Posterior vena cava (tissue), 2 donors: ENCODE measurements around the gene EMC10. TPM values are rescaled to one million over a fixed set of nuclear protein-coding genes. Genes with fewer than 3 reads are reported as not detected.
A peak's percentile ranks its signal among the peaks of the same experiment; 100 is the strongest.
"Not testable (repeated sequence)": the region's sequence is repeated elsewhere in the genome, so short reads cannot be mapped to it uniquely, and the experiment has no call there.

Source experiments
- DNase-seq: peaks from one replicate; pipeline ENCODE4 v3.0.0-alpha.2; 2020; ENCODE audit warnings: low spot score
- intact Hi-C, 2 donors: fragments of 100-400 bp; cut with DNase I; formaldehyde crosslinking; loops; one replicate each; pipeline versions ENCODE4 v1.14.1 to v1.14.2; 2022 to 2023
- long read RNA-seq, 2 donors: library from polyadenylated mRNA; unstranded; transcript quantifications; one replicate each; pipeline ENCODE4 v2.0.0, GENCODE V29; 2020 to 2021
- total RNA-seq, 2 donors: library from RNA; stranded (reverse); fragmentation: NEBNext Ultra II Directional; extraction: Animal tissue kit (Norgen Biotek cat#: 25700); gene quantifications; one replicate each; pipeline ENCODE4 v1.2.1, GENCODE V29; 2021
- donor health status: DM: yes; HTN: yes; CAD: no.
- donor health status: DM: yes; HTN: yes; CAD: no.

EMC10 gene
- 10 to 100 TPM; 60.2 to 87.6 TPM for total RNA-seq
- long read RNA-seq, donor 1, full-length matches to known transcripts, result 2 of 15 reads
- long read RNA-seq, donor 1, partial matches to known transcripts, result 1 of 15 reads
- long read RNA-seq, donor 1, other reads (novel, unspliced or antisense), result 12 of 15 reads
- long read RNA-seq, donor 2, full-length matches to known transcripts, result 6 of 26 reads
- long read RNA-seq, donor 2, partial matches to known transcripts, result 0 of 26 reads
- long read RNA-seq, donor 2, other reads (novel, unspliced or antisense), result 20 of 26 reads

DNA sequence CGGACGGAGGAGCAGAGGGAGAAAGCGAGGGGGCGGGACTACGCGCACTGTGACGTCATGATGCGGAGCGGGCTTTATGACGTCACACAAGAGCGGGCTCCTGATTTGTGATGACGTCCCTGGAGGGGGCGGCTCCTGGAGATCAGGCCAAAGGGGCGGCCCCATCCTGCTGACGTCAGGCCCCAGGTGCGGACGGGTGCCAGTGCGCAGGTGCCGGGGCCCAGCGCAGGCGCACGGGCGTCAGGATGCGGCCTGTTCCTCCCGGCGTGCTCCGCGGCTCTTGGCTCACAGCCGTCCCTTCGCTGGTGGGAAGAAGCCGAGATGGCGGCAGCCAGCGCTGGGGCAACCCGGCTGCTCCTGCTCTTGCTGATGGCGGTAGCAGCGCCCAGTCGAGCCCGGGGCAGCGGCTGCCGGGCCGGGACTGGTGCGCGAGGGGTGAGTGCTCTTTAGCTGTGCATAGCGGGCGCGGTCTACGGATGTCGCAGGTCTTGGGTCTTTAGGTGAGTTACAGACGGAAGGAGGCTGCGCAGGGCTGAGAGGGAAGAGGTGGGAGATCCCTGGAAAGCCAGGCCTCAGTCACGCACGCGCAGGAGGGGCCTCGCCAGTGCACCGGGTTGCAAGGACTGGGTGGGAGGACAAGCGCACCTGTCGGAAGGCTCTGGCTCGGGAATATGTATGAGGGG, at the start of gene EMC10, which contains the start of gene GARIN5A:
Gene EMC10 (plus strand): TSS at position 284 of the 683 bp plus-strand sequence. CDS start 38 bp downstream, at position 322.
Gene GARIN5A (minus strand): TSS at position 625 of the 683 bp plus-strand sequence. CDS start 460 bp downstream, at position 165.
- intact Hi-C loops, result no loop called here
- peak; percentile 97 for DNase-seq

DNA sequence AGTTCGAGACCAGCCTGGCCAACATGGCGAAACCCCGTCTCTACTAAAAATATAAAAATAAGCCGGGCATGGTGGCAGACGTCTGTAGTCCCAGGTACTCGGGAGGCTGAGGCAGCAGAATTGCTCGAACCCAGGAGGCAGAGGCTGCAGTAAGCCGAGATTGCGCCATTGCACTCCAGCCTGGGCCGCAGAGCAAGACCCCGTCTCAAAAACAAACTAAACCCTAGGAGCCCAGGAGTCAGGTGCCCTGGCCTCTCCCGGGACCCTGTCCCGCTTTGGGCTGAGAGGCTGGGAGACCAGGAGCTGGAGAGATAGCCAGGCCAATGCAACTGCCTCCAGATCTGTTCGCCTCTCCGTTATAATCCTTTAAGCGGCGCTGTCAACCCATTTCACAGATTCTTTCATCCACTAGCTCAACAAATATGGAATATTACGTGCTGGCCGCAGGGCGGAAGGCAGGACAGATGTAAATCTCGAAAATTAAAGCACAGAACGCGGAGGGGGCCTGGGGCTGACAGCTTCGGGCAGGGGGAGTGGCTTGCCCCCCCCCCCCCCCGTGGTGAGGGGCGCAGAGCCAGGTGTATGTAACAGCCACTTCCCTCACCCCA, 48.9 kb upstream of the EMC10 start:
- no peak for DNase-seq
- intact Hi-C loops, result no loop called here

DNA sequence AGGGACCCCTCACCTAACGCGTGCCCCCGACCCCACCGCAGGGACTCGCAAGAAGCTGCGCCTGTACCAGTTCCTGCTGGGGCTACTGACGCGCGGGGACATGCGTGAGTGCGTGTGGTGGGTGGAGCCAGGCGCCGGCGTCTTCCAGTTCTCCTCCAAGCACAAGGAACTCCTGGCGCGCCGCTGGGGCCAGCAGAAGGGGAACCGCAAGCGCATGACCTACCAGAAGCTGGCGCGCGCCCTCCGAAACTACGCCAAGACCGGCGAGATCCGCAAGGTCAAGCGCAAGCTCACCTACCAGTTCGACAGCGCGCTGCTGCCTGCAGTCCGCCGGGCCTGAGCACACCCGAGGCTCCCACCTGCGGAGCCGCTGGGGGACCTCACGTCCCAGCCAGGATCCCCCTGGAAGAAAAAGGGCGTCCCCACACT, 48.3 kb upstream of the EMC10 start:
- peak; percentile 98 for DNase-seq
- intact Hi-C loops, result no loop called here

DNA sequence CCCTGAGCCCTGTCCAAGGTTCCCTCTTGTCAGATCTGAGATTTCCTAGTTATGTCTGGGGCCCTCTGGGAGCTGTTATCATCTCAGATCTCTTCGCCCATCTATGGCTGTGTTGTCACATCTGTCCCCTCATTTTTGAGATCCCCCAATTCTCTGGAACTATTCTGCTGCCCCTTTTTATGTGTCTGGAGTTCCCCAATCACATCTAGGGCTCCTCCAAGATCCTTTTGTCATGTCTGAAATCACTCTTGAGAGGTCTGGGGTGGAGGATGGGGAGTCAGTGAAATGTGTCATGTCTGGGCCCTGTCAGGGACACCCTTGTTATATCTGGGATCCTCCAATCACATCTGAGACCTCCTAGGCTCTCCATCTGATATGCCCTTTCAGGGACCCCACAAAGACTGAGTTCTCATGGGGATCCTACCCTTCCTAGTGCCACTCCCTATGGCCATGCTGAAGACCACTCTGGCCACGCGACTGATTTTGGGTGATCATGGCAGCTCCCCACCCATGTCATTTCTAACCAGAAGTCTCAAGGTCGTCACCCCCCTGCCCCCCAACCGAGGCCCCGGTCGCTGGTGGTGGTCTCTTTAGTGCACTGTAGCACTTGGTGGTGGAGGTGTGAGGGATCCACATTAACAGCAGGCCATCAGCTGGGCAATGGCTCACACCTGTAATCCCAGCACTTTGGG, 47.4 kb upstream of the EMC10 start:
- intact Hi-C loops, result no loop called here
- DNase-seq, result no peak

DNA sequence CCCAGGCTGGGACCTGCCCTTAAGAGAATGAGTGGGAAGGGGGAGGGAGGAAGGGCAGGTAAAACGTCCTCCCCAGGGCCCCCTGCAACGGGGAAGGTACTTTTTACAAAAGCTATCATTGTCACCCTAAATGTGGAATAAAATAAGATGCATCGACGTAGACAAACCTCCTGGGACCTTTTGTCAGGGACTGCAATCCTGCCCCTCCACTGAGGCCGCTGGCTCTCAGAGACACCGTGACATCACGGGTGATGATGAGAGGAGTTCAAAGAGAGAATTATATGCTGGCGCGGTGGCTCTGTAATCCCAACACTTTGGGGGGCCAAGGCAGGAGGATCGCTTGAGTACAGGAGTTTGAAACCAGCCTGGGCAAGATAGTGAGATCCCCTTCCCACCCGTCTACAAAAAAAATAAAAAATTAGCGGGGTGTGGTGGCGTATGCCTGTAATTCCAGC, 45.4 kb upstream of the EMC10 start:
- no peak for DNase-seq
- intact Hi-C loops, result no loop called here

DNA sequence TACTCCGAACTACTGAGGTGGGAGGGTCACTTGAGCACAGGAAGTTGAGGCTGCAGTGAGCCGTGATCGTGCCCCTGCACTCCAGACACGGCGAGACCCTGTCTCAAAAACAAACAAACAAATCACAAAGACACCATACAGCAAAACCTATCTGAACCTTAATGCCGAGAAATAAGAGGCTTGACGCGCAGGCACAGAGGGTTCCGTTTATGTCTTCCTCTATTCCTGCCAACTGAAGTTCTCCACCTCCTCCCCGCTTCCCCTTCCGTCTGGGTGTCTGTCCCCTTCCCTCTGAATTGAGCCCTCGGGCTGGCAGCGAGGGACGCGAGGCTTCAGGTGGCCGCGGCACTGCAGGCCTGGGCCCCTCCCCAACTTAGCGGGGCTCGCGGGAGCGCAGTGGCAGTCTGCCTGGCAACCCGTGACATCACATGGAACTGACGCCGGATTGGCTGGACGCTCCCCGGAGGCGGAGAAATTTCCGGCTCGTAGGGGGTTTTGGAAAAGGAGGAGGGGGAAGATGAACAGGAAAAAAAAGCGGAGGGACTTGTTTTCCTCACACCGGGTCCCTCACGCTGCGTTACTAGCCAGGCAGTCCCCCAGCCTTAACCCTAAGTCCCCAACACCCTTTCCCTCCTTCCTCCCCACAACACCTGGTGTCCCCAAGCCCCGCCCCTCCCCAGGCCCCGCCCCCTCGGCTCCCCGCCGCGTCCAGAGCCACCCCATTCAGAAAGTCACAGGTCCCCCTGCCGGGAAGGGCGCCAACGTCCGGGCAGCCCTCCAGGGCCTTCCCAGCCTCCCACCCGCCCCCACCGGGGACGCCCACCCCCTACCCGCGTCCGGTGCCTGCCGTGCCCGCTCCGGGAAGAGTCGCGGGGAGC, 44.7 kb upstream of the EMC10 start:
- intact Hi-C loops, result no loop called here

DNA sequence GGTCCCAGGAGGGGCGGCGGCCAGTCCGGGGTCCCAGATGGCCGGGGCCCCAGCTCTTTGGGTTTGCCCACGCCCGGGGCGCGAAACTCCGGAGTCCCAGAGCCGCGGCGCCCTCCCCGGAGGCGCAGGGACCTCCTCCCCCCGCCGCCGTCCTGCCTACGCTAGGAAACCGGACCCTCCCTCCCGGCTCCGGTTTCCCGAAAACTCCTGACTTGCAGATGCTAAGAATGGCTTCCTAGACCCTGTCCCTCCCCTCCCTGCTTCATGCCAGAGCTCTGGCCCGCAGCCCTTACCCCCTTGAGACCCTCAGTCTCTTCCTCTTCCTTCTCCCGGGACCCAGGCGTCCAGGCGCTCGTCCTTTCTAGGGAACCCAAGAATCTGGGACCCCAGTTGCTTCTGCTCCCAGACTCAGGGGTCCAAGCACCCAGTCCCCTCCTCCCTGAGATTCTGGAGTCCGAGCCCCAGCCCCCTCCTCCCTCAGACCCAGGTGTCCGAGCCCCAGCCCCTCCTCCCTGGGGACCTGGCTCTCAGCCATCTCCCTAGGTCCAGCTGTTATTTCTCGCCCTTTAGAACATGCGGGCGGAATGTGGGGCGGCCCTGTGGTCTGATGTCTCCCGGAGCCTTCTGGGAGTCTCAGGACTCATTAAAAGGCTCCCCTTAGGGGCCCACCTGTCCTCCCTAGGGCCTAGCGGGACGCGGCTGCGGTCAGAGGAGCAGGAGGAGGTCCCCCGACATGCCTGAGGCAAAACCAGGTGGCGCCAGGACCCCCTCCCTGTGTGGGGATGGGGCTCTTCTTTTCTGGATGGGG, 43.9 kb upstream of the EMC10 start, which contains the start of gene MYBPC2:
Gene MYBPC2 (plus strand): TSS at position 672 of the 808 bp plus-strand sequence. CDS start 62 bp downstream, at position 734.
- intact Hi-C loops, result no loop called here
- DNase-seq, result no peak

More for the DNA sequence above, 44.7 kb upstream of the EMC10 start:
- DNase-seq, result peak; percentile 95

DNA sequence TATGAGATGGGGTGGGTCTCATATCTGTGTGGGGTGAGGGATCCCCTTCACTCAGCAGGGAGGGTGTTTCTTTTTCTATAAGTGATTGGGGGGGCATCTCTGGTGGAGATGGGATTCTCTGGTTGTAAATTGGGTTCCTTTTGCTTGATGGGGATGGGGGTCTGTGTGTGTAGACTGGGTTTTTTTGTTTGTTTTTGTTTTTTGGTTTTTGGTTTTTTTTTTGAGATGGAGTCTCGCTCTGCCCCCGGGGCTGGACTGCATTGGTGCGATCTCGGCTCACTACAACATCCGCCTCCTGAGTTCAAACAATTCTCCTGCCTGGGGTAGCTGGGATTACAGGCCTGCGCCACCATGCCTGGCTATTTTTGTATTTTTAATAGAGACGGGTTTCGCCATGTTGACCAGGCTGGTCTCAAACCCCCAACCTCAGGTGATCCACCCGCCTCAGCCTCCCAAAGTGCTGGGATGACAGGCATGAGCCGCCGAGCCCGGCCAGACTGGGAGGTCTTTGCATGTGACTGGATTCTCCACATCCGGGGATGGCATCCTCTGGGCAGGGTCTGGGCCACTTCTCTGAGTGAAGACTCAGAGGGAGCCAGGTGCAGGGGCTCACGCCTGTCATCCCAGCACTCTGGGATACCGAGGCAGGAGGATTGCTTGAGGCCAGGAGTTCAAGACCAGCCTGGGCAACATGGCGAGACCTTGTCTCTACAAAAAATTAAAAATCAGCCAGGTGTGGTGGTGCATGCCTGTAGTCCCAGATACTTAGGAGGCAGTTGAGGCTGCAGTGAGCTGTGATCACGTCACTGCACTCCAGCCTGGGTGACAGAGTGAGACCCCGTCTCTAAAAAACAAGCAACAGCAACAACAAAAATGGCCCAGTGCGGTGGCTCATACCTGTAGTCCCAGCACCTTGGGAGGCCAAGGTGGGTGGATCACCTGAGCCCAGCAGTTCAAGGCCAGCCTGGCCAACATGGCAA, 42.8 kb upstream of the EMC10 start:
- intact Hi-C loops, result no loop called here

DNA sequence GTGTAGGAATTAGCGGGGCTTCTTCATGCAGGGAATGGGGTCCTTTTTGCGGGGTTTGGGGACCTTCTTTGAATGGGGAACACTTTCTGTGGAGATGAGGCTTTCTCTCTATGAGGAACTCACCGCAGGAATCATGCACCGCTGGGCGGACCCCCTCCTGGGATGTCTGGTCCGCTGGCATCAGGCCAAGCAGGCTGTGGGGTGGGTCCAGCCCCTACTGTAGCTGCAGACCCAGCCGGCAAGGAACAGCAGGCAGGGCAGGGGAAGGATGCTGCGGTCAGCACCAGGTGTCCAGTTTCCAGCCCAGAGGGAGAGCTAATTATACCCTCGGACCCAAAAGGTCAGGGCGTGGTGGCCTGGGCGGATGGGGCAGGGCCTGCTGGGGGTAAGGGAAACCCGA, 41.8 kb upstream of the EMC10 start:
- DNase-seq, result no peak

More for the DNA sequence above, 42.8 kb upstream of the EMC10 start:
- DNase-seq, result no peak

DNA sequence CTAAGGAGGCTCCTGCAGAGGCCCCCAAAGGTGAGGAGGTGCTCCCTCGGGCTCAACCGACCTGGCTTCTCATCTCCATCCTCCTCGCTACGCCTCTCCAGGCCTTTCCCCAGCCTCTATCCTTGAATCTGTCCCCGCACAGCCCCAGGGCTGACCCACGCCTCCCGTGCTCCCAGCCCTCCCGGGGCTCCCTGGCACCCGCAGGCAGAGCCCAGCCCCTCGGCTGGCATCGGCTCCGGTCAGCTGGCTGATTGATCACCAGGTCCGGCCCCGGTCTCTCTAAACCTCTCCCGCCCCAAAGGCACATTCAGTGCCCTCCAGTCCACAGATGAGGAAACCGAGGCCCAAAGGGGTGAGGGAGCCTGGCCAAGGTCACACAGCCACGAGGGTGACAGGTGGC, 41.1 kb upstream of the EMC10 start:
- no peak for DNase-seq
- intact Hi-C loops, result no loop called here

More for the DNA sequence above, 41.8 kb upstream of the EMC10 start:
- intact Hi-C loops, result no loop called here

DNA sequence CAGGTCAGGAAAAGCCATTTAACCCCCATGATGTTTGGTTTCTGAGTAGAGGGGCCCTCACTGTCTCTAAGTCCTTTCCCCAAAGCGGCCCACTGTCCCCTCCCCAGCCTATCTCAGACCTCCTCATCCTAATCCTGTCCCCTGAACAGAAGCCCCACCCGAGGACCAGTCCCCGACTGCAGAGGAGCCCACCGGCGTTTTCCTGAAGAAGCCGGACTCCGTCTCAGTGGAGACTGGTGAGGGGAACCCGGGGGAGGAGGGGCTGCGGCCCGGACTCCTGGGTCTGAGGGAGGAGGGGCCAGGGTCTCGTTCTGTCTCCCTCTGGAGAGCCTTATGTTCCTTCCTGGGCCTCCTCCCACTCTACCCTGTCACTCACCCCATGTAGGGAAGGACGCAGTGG, 40.7 kb upstream of the EMC10 start:
- intact Hi-C loops, result no loop called here
- no peak for DNase-seq

DNA sequence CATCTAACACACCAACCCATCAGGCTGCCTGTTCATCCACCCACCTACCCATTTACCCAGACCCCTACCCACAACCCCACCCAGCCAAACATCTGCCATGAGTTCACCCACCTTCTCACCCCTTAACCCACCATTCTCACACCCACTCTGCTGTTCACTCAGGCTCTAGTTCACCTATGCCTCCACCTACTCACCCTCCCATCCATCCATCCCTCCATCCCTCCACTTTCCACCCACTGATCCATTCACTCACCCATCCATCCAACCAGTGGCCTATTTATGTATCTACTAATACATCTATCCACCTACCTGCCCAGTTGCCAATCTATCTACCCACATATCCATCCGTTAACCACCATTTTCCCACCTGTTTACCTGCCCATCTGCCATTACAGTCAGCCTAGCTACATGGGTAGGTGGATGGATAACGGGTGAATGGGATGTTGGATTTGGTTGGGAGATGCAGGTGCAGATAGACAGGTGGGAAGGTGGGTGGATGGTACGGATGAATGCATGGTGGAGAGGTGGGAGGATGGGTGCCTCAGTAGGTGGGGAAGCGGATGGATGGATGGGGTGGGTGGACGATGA, 38.4 kb upstream of the EMC10 start:
- intact Hi-C loops, result no loop called here
- DNase-seq, result no peak

DNA sequence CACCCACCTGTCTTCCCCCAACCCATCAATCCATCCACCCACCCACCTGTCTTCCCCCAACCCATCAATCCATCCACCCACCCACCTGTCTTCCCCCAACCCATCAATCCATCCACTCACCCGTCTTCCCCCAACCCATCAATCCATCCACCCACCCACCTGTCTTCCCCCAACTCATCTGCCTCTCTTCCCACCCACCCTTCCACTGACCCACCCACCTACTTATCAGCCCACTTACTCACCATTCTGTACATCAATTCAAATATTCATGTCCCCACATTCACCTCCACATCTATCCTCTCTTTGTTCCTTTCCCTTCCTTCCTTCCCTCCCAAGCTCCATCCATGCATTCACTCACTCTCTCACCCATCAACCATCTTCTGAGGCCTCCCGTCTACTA, 37.2 kb upstream of the EMC10 start:
- intact Hi-C loops, DNase-seq: not testable (repeated sequence)

DNA sequence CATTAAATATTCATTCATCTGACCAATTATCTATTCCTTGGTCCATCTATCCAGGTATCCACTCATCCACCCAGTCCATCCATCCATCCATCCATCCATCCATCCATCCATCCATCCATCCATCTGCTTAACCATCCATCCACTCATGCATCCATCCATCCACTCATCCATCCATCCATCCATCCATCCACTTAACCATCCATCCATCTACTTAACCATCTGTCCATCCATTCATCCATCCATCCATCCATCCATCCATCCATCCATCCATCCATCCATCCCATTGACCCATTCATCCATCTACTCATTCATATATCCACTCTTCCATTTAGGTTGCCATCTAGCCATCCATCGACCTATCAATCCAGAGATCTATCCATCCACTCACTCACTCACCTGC, 32.2 kb upstream of the EMC10 start:
- intact Hi-C loops, result no loop called here
- no peak for DNase-seq

DNA sequence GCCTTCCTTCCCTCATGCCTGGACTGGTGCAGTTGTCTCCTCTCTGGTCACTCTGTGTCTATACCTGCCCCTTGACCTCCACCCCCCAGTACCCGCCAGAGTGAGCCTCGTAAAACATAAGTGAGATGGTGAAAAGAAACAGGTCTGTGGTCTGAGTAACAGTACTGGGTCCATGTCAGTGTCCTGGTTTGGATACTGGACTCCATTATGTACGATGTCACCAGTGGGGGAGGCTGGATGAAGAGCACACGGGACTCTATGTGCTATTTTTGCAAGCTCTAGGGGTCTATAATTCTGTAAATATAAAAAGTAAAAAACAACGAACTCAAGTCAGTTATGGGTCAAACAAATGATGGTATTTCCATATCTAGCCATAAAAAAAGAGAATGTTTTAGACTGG, 29.3 kb upstream of the EMC10 start:
- intact Hi-C loops, result no loop called here

DNA sequence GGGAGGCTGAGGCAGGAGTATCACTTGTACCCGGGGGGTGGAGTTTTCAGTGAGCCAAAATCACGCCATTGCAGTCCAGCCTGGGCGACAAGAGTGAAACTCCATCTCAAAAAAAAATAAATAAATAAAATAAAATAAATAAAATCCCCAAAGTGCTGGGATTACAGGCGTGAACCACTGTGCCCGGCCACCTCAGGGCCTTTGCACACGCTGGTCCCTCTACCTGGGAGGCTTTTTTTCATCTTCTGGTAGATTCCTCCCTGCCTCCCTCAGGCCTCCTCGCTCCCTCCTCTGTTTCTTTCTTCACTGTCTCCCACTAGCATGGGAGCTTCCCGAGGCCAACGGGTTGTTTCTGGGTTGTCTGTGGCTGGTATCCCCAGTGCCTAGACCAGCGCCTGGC, 28.6 kb upstream of the EMC10 start:
- intact Hi-C loops, result no loop called here
- DNase-seq, result no peak

More for the DNA sequence above, 29.3 kb upstream of the EMC10 start:
- no peak for DNase-seq
